Endometrium (tissue), 2 donors: ENCODE data around the gene KRAS.
"Not testable (repeated sequence)": the region's sequence is repeated elsewhere in the genome, so short reads cannot be mapped to it uniquely, and the experiment has no call there.

Source experiments
- FAIRE-seq: peaks from 2 replicates; lab custom pipeline; 2012; peaks lifted over from hg19 to GRCh38; lab: Jason Lieb, UNC
- donor health status: control.
- donor health status: control.

The KRAS gene

DNA sequence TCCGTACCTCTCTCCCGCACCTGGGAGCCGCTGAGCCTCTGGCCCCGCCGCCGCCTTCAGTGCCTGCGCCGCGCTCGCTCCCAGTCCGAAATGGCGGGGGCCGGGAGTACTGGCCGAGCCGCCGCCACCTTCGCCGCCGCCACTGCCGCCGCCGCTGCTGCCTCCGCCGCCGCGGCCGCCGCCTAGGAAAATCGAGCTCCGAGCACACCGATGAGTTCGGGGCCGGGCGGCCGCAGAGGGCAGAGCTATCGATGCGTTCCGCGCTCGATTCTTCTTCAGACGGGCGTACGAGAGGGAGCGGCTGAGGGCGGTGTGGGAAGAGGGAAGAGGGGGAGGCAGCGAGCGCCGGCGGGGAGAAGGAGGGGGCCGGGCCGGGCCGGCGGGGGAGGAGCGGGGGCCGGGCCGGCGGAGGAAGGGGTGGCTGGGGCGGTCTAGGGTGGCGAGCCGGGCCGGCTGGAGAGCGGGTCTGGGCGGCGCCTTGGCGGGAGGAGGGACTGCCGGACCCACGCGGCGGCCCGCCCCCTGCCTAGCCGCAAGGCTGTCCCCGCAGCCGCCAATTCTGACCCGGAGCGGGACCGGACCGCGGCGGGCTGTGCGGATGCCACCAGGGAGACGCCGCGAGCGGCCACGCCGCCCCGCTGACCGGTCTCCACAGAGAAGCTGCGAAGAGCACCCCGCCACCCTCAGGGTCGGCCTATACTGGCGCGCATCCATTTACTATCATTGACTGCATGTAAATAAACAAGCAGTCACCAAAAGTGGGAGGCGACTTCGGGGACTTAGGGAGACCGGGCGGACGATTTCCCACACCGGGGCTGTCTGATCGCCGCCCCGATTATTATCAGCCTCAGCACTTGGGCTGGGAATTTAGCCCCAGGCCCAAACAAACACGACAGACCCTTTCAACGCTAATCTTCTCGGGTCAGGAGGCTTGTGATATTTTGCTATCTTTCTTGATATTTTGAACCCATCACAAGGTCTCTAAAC, at the start of gene KRAS:
Gene KRAS (minus strand): TSS at position 186 of the 987 bp plus-strand sequence.
- FAIRE-seq = no peak

DNA sequence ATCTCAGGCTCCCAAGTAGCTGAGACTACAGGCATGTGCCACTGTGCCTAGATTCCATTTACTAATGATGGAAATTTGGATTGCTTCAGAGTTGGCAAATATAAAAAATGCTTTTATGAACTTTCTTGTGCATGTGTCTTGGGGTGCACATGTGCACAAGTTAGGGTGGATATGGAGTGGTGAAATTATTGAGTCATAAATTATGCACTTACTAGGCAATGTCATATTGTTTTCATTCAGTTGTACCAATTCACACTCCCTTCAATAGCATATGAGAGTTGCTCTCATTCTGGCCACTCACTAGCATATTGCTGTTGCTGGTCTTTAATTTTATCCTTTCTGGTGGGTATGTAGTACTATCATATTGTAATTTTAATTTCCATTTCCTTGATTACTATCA, 45.7 kb upstream of the KRAS start:
- no peak for FAIRE-seq

DNA sequence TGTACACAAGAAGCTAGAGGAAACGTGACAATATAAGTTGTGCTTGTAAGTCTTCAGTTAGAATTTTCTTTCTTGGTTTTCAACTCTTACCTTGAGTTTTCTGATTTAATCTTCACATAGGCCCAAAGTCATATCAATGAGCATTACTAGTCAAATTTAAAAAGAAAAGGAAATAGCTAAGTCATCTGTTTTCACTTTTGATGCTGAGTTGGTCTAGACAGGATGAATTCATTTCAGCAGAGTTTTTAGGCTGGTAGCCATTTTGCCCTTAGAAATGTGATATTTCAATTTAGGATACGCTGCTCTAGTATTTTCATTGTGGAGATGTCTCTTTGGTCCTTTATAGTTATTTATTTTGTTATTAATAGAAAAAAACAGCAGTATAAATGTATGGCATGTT, 44.6 kb upstream of the KRAS start:
- FAIRE-seq = no peak

DNA sequence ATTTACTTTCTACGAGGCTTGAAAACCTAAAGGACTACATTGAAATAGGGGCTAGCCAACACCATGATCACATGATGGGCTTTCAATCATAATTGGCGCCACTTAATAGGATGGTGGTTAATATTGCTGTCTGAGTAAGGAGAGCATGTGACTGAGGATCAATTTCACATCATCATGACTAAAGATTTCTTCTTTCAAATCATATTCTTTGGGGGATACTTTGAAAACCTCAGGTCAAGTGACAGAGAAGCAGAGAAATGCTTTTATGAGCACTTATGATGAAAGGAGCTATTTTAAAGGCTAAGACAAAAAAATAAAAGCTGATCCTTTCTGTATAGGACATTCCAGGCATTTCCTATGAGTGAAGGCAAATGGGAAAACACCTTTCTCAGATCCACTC, 42.9 kb upstream of the KRAS start:
- FAIRE-seq = no peak

GRCh38 chr12:25292810-25293221, 42.1 kb upstream of the KRAS start:
- not testable (repeated sequence) for FAIRE-seq

DNA sequence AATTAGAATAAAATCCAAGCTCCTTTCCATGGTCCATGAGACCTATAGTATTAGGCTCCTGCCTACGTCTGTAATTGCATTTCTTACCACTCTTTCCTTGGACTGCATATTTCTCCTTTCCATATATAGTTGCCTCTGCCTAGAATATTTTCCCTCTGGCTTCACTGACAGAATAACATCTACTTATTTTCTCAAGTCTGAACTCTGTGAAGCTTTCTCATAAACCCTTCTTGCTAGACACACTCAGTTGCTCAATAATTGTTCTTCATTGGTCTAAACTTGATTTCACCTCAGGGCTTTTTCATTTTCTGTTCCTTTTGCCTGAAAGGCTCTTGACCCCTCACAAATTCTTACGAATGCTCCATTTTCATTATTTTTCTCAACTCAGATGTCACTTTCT, 36.9 kb upstream of the KRAS start:
- no peak for FAIRE-seq

DNA sequence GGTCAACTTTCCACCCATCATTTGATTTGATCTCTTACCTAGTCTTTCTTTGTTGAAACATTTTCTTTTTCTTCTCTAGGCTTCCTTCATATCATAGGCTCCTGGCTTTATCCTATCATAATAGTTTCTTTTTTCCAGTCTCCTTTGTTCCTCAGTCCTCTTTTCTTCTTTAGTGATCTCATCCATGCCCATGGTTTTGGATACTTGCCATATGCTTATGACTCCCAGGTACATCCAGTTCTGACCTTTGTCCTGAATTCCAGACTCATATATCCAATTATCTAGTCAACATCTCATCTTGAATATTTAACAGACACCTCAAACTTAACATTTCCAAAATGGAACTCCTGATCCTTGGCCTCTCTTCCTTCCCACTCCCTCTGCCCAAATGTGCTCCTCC, 36.1 kb upstream of the KRAS start:
- no peak for FAIRE-seq

- FAIRE-seq = no peak
These were observed 33.3 kb upstream of the KRAS start for GRCh38 chr12:25284024-25284423.

- no peak for FAIRE-seq
These were observed 32.3 kb upstream of the KRAS start for GRCh38 chr12:25283006-25283405.

- no peak for FAIRE-seq
These were observed 29.4 kb upstream of the KRAS start for GRCh38 chr12:25280082-25280481.

DNA sequence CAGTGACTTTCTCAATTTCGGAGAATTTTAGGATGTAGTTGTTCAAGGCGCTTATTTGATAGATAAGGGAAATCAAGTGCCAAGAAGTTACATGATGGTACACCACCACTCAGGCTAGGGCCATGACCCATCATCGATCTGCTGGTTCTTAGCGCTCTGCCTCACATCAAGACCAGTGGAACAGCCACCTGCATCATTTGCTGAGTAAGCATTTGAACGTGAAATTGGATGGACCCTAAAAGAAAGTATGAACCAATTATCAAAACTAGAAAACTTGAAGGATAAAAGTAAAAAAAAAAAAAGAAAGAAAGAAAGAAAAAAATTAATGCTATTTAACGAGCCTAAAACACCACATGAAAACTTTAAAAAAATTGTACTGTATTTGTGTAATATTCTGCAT, 27.5 kb upstream of the KRAS start:
- no peak for FAIRE-seq

DNA sequence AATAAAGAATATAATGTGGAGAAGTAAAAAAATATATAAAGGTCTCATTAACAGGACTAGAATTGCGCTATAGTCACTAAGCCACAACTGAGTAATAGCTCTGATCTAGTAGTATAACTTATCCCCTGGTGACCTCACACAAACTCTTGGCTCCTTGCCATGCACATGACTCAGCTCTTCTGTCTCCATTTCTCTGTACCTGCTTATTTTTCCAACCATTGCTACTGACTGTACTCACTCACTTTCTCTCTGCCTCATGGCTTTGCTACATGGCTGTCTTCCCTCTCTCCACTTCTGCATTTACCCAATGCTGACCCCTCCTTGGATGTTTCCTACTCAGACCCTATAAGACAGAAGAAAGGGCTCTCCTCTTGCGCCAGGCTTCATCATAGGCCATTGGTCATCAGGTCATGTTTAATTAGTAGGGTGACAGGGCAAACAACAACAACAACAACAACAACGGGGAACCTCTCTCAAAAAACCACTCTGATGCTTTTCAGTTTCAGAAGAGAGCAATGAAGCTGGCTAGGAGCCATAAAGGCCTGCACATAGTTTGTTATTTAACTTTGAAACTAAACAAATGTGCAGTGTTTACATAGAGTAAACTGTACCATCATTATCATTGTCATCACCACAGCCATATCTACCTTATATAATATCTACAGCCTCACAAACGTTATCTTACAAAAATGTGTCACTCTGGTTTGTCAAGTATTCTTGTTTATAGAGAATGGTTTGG, 25.6 kb upstream of the KRAS start:
- FAIRE-seq = no peak

GRCh38 chr12:25271486-25272098, 20.9 kb upstream of the KRAS start:
- FAIRE-seq = no peak

GRCh38 chr12:25269701-25270100, 19.0 kb upstream of the KRAS start:
- FAIRE-seq = no peak

DNA sequence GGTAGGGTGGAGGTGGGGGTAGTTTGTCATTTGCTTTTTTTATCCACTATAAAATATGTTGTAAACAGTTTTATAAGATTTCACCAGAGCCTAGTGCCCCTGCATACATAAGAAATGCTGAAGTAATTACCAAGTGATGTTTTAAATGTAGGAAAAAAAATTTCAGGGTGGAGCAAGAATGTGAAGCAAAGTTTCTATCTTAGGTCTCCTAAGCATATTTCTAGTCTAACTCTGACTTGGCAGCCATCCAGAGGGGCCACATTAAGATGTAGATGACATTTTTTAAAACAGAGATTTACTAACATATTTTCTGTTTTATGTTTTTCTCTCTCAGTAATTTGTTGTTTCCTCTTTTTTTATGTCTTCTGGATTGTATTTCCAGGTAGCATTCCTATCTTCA, 15.8 kb upstream of the KRAS start:
- FAIRE-seq = no peak

DNA sequence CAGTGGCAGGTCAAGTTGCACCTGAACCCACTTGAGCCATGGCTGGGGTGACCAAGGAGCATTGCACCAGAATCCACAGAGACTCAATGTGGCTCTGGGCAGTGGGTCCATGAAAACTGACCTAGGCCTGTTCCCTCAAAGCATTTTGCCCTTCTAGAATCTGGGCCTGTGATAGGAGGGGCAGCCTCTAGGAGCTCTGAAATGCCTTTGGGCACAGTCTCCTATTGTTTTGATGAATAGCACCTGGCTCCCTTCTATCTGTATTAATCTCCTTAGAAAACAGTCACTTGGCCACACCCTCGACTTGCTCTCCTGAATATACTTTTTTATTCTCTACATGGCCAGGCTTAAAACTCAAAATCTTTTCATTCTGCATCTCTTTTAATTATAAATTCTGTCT, 14.1 kb upstream of the KRAS start:
- no peak for FAIRE-seq

DNA sequence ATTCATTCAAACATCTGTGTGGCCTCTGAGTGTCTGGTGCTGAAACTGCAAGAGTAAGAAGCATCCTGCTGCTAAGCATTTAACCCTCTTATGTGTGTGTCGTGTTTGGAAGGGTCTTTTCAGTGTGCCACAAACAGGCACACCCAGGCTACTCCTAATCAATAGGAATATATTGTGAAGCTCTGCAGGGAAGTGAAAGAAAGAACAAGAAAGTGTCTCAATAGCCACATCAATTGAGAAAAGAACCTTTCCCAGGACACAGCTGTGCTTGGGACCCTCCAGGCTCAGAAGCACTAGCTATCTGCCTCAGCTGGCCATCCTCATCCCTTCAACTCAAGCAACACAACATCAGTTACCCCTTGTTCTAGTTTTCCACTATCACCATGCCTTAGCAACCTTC, 13.4 kb upstream of the KRAS start:
- FAIRE-seq = no peak

DNA sequence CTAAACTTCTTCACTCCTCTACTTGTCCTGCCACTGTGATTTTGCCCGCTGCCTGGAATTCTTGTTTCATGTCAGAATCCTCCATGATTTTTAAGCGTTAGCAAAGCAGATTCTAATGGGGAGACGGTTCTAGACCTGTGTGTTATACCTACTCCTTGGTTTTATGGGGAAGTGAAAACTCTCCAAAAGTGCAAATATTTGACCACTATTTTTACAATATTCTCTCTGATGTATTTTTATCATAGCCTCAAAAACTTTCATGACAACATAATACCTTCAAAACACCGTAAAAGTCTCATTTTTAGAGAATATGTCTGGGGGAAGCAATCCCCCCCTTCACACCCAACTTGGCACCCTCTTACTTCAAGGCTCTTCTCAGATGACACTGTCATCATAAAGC, 12.9 kb upstream of the KRAS start:
- no peak for FAIRE-seq

GRCh38 chr12:25262389-25263074, 11.8 kb upstream of the KRAS start:
- no peak for FAIRE-seq

DNA sequence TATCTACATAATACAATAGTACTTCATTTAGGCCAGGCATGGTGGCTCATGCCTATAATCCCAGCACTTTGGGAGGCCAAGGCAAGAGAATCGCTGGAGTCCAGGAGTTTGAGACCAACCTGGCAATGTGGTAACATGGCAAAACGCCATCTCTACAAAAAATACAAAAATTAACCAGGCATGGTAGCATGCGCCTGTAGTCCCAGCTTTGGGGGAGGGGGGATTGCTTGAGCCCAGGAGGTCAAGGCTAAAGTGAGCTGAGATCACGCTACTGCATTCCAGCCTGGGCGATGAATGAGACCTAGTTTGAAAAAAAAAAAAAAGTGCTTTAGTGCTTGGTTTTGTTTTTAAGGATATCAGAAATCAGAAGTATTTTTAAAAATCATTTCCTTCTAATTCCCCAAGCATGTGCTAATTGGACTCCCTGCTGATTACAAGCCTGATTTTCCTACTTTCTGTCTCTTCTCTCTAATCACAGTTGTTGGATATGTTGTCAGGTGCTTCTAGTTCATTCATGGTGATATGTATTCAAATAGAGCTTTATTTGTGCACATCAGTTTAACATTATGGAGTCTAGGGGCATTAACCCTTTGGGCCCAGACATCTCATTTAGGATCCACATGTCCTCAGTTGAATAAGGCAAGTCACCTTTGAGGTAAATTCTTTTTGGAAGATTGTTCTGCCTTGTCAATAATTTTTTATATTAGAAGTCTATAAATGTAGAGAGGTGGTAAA, 7.0 kb upstream of the KRAS start:
- no peak for FAIRE-seq

DNA sequence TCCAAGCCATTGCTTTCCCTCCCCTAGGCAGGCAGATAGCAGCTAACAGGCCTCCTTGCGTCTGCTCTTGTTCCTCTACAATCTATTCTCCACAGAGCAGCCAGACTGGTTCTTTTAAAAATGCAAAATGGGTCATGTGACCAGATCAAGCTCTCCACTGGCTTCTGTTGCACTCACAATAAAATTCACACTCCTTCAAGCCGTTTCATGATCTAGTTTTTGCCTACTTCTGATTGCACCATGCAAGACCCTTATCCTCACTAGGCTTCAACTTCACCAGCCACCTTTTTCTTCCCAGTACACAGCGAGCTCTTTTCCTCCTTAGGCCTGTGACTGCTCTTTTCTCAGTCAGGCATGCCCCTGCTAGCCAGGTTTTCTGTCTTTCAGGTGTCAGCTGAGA, 6.1 kb upstream of the KRAS start:
- FAIRE-seq = no peak

- FAIRE-seq = no peak
These were observed 5.3 kb upstream of the KRAS start for GRCh38 chr12:25256005-25256404.
